Measurements from ENCODE around the gene EPB41.
"Not testable (repeated sequence)": the region's sequence is repeated elsewhere in the genome, so short reads cannot be mapped to it uniquely, and the experiment has no call there.

The EPB41 gene

GRCh38 chr1:29052941-29053340 lies 138.6 kb downstream of the EPB41 start:
- Mint-ChIP-seq H3K4me3 (no peak overlapping the region), H3K9me3 (no peaks in the 10 kb centered on the region), H3K27me3 (ENCODE audit: low read depth) (no peaks in the 10 kb centered on the region), H3K36me3 (ENCODE audit: low read depth) (peaks cover 14% of the 10 kb centered on the region), H3K4me1 (ENCODE audit: low read depth) (no peaks in the 10 kb centered on the region), H3K27ac (no peak overlapping the region)

GRCh38 chr1:29055160-29055559 lies 140.8 kb downstream of the EPB41 start:
- Mint-ChIP-seq H3K4me1 (ENCODE audit: low read depth) (no peaks in the 10 kb centered on the region), H3K36me3 (ENCODE audit: low read depth) (peaks cover 12% of the 10 kb centered on the region), H3K27ac (no peak overlapping the region), H3K27me3 (ENCODE audit: low read depth) (no peaks in the 10 kb centered on the region), H3K9me3 (no peaks in the 10 kb centered on the region), H3K4me3 (no peak overlapping the region)

- H3K4me1 Mint-ChIP-seq (ENCODE audit: low read depth), result peaks cover 2% of the 10 kb centered on the region
- peaks cover 12% of the 10 kb centered on the region for H3K36me3 Mint-ChIP-seq (ENCODE audit: low read depth)
- no peaks in the 10 kb centered on the region for H3K27me3 Mint-ChIP-seq (ENCODE audit: low read depth)
- no peaks in the 10 kb centered on the region for H3K9me3 Mint-ChIP-seq
- no peak overlapping the region for H3K4me3 Mint-ChIP-seq
- no peak overlapping the region for H3K27ac Mint-ChIP-seq
These were observed 141.9 kb downstream of the EPB41 start for GRCh38 chr1:29056256-29056655.

- Mint-ChIP-seq H3K27ac (no peak overlapping the region), H3K27me3 (ENCODE audit: low read depth) (no peaks in the 10 kb centered on the region), H3K9me3 (no peaks in the 10 kb centered on the region), H3K4me3 (no peak overlapping the region), H3K4me1 (ENCODE audit: low read depth) (peaks cover 10% of the 10 kb centered on the region), H3K36me3 (ENCODE audit: low read depth) (peaks cover 17% of the 10 kb centered on the region)
These were observed 143.3 kb downstream of the EPB41 start for GRCh38 chr1:29057700-29058099.

GRCh38 chr1:29062157-29062942 lies 148.0 kb downstream of the EPB41 start:
- H3K9me3 Mint-ChIP-seq, result no peaks in the 10 kb centered on the region
- H3K36me3 Mint-ChIP-seq (ENCODE audit: low read depth), result peaks cover 22% of the 10 kb centered on the region
- H3K4me1 Mint-ChIP-seq (ENCODE audit: low read depth), result peaks cover 13% of the 10 kb centered on the region
- H3K27ac Mint-ChIP-seq, result peak overlapping the region; percentile 38
- H3K4me3 Mint-ChIP-seq, result peak overlapping the region; percentile 14
- no peaks in the 10 kb centered on the region for H3K27me3 Mint-ChIP-seq (ENCODE audit: low read depth)

GRCh38 chr1:29064064-29064463 lies 149.7 kb downstream of the EPB41 start:
- no peak overlapping the region for H3K27ac Mint-ChIP-seq
- H3K4me3 Mint-ChIP-seq, result no peak overlapping the region
- peaks cover 23% of the 10 kb centered on the region for H3K36me3 Mint-ChIP-seq (ENCODE audit: low read depth)
- H3K4me1 Mint-ChIP-seq (ENCODE audit: low read depth), result peaks cover 13% of the 10 kb centered on the region
- H3K9me3 Mint-ChIP-seq, result no peaks in the 10 kb centered on the region
- no peaks in the 10 kb centered on the region for H3K27me3 Mint-ChIP-seq (ENCODE audit: low read depth)

- H3K9me3 Mint-ChIP-seq, result no peaks in the 10 kb centered on the region
- no peaks in the 10 kb centered on the region for H3K4me1 Mint-ChIP-seq (ENCODE audit: low read depth)
- no peak overlapping the region for H3K4me3 Mint-ChIP-seq
- H3K27ac Mint-ChIP-seq, result no peak overlapping the region
- peaks cover 5% of the 10 kb centered on the region for H3K36me3 Mint-ChIP-seq (ENCODE audit: low read depth)
- H3K27me3 Mint-ChIP-seq (ENCODE audit: low read depth), result no peaks in the 10 kb centered on the region
These were observed 162.8 kb downstream of the EPB41 start for GRCh38 chr1:29077155-29077554.

GRCh38 chr1:29079916-29080629 lies 165.7 kb downstream of the EPB41 start:
- H3K9me3 Mint-ChIP-seq; H3K36me3 Mint-ChIP-seq (ENCODE audit: low read depth); H3K4me1 Mint-ChIP-seq (ENCODE audit: low read depth); H3K4me3 Mint-ChIP-seq; H3K27ac Mint-ChIP-seq; H3K27me3 Mint-ChIP-seq (ENCODE audit: low read depth): not testable (repeated sequence)

- Mint-ChIP-seq H3K27ac (no peak overlapping the region), H3K4me1 (ENCODE audit: low read depth) (no peaks in the 10 kb centered on the region), H3K4me3 (no peak overlapping the region), H3K9me3 (no peaks in the 10 kb centered on the region), H3K36me3 (ENCODE audit: low read depth) (peaks cover 2% of the 10 kb centered on the region), H3K27me3 (ENCODE audit: low read depth) (no peaks in the 10 kb centered on the region)
These were observed 166.8 kb downstream of the EPB41 start for GRCh38 chr1:29081201-29081600.

GRCh38 chr1:29082519-29082918 lies 168.2 kb downstream of the EPB41 start:
- no peak overlapping the region for H3K4me3 Mint-ChIP-seq
- H3K36me3 Mint-ChIP-seq (ENCODE audit: low read depth), result peaks cover 2% of the 10 kb centered on the region
- H3K27ac Mint-ChIP-seq, result no peak overlapping the region
- no peaks in the 10 kb centered on the region for H3K27me3 Mint-ChIP-seq (ENCODE audit: low read depth)
- H3K4me1 Mint-ChIP-seq (ENCODE audit: low read depth), result no peaks in the 10 kb centered on the region
- no peaks in the 10 kb centered on the region for H3K9me3 Mint-ChIP-seq

GRCh38 chr1:29083317-29084195 lies 169.2 kb downstream of the EPB41 start:
- Mint-ChIP-seq H3K27me3 (ENCODE audit: low read depth) (no peaks in the 10 kb centered on the region), H3K9me3 (no peaks in the 10 kb centered on the region), H3K36me3 (ENCODE audit: low read depth) (peaks cover 2% of the 10 kb centered on the region), H3K4me1 (ENCODE audit: low read depth) (no peaks in the 10 kb centered on the region), H3K4me3 (no peak overlapping the region), H3K27ac (no peak overlapping the region)

- no peaks in the 10 kb centered on the region for H3K27me3 Mint-ChIP-seq (ENCODE audit: low read depth)
- H3K36me3 Mint-ChIP-seq (ENCODE audit: low read depth), result peaks cover 2% of the 10 kb centered on the region
- no peaks in the 10 kb centered on the region for H3K4me1 Mint-ChIP-seq (ENCODE audit: low read depth)
- H3K4me3 Mint-ChIP-seq, result no peak overlapping the region
- no peak overlapping the region for H3K27ac Mint-ChIP-seq
- no peaks in the 10 kb centered on the region for H3K9me3 Mint-ChIP-seq
These were observed 169.8 kb downstream of the EPB41 start for GRCh38 chr1:29084196-29084521.

- Mint-ChIP-seq H3K27ac (no peak overlapping the region), H3K9me3 (peaks cover 6% of the 10 kb centered on the region), H3K4me3 (no peak overlapping the region), H3K4me1 (ENCODE audit: low read depth) (peaks cover 2% of the 10 kb centered on the region), H3K36me3 (ENCODE audit: low read depth) (peaks cover 28% of the 10 kb centered on the region), H3K27me3 (ENCODE audit: low read depth) (no peaks in the 10 kb centered on the region)
These were observed 176.7 kb downstream of the EPB41 start for GRCh38 chr1:29090937-29091618.

- H3K9me3 Mint-ChIP-seq; H3K27me3 Mint-ChIP-seq (ENCODE audit: low read depth); H3K4me1 Mint-ChIP-seq (ENCODE audit: low read depth); H3K4me3 Mint-ChIP-seq; H3K27ac Mint-ChIP-seq: not testable (repeated sequence)
- peaks cover 36% of the 10 kb centered on the region for H3K36me3 Mint-ChIP-seq (ENCODE audit: low read depth)
These were observed 178.3 kb downstream of the EPB41 start for GRCh38 chr1:29092704-29093103.

All from T-helper 1 cell treated with Interleukin-12 subunit alpha and Interleukin-12 subunit beta and Interleukin-4 antibody, amounts not matched to agents 30 μg/mL and 1 μg/mL, for 36 hours (primary cell).